Lower leg skin (tissue), 4 donors: ENCODE results near the gene ST14. TPM values are rescaled to one million over a fixed set of nuclear protein-coding genes. Genes with fewer than 3 reads are reported as not detected.

Experiments
- DNase-seq, 2 donors: peaks; one replicate each; pipeline ENCODE4 v3.0.0-alpha.2; 2019; ENCODE audit warnings: low spot score in 2 of 2
- H3K4me3 ChIP-seq: fragments of 200-600 bp; sonication (generic); 2 replicates; pipeline ENCODE4 v1.5.1; 2017; ENCODE audit warnings: mild to moderate bottlenecking, low read depth; ENCODE audit not compliant: poor library complexity, severe bottlenecking
- POLR2A ChIP-seq, 2 donors: fragments of 450-650 bp; IDR thresholded peaks; one replicate each; pipeline ENCODE4 v1.6.1; 2016 to 2017; ENCODE audit warnings: antibody characterized with exemption in 2 of 2, mild to moderate bottlenecking in 1 of 2, moderate library complexity in 1 of 2
- WGBS, 2 donors: methylation state at CpG; one replicate each; pipeline ENCODE4 v1.1.5; 2018; 5-methylcytosine and 5-hydroxymethylcytosine counted together
- intact Hi-C: fragments of 100-400 bp; cut with DNase I; formaldehyde crosslinking; loops from one replicate; pipeline ENCODE4 v1.15.0; 2023; ENCODE audit warnings: low total_unique reads
- total RNA-seq, 4 donors: library from RNA; depleted of rRNA; stranded (reverse); fragments of >200 nt; gene quantifications; one replicate each; pipeline ENCODE4 v1.1.0, GENCODE V29; 2016
- TF ChIP-seq, protein P1 (sequence below), 3 donors: fragments of 450-650 bp; IDR thresholded peaks; one replicate each; pipeline ENCODE4 v1.5.1; 2016; ENCODE audit warnings: antibody characterized with exemption in 3 of 3, mild to moderate bottlenecking in 3 of 3, moderate library complexity in 2 of 3

ST14 gene
- total RNA-seq, 4 donors from 2014 or later = 75.4 to 107 (median 87.1) TPM

DNA sequence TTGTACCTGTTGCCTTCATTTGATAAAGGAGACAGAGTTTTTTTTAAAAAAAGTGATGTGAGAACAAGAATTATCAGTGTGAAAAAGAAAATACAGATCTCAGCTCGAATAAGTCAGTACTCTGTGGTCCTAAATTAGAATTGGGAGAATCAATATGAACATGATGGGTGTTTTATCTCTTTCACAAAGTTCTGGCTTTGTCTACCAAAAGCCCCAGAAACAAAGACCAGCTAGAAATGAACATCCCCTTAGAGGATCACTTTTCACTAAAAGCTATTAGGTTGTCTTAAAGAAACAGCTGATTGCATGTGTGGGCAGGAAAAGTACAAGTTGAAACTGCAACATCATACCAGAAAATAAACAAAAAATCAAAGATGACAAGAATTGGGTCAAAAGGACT is 8.4 kb upstream of the ST14 start:
- no peak overlapping the region for H3K4me3 ChIP-seq
- TF ChIP-seq, protein P1, sequence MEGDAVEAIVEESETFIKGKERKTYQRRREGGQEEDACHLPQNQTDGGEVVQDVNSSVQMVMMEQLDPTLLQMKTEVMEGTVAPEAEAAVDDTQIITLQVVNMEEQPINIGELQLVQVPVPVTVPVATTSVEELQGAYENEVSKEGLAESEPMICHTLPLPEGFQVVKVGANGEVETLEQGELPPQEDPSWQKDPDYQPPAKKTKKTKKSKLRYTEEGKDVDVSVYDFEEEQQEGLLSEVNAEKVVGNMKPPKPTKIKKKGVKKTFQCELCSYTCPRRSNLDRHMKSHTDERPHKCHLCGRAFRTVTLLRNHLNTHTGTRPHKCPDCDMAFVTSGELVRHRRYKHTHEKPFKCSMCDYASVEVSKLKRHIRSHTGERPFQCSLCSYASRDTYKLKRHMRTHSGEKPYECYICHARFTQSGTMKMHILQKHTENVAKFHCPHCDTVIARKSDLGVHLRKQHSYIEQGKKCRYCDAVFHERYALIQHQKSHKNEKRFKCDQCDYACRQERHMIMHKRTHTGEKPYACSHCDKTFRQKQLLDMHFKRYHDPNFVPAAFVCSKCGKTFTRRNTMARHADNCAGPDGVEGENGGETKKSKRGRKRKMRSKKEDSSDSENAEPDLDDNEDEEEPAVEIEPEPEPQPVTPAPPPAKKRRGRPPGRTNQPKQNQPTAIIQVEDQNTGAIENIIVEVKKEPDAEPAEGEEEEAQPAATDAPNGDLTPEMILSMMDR (IDR thresholded peaks at IDR 0.05) = no peak
- TF ChIP-seq POLR2A (IDR thresholded peaks at IDR 0.05) = no peak
- intact Hi-C loops = loop anchor here (5.0 kb wide), 1 partner anchor 529 kb away; no protein-coding TSS in a partner anchor
- 87 to 93% methylated on average over 1 of the region's 1 CpG for WGBS, 2 donors
- no peak for DNase-seq

DNA sequence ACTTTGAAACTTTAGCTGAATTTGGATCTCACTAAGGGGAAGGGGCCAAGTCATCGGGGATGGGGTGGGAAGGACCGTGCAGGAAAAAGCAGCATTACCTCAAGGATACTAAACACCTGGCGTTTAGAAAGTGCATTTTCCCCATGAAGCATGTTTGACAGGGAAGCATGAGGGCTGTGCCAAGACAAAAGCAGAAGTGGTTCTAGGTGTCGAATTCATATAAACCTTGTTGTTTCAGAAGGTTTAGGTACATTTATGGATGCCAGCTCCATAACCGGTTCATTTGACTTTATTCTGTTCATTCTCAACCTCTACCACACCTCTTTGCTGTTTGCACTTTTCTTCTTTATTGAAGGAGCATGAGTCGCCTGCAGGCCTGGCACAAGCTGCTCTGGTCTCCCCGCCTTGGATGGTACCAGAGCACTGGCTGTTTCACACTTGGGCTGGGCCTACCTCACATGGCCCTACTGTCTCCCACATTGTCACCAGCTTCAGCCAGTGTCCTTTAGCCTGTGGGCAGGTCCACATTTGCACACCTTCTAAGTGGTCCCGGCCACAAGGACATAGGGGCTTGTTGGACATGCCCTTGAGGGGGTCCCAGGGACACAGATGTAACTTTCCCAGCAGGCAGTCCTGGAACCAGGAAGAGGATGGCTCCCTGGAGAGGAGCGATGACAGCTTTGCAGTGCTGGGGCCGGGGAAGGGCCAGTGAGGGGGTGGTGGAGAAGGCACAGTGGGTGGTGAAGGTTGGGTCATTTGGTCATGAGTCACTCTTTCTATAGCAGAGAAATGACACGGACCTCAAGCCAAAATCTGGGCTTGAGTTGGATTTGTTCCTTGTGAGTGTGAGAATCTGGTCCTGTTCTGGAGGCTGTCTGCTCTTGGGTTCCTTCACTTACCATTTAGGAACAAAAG is 3.2 kb upstream of the ST14 start:
- no peak for DNase-seq
- no peak overlapping the region for H3K4me3 ChIP-seq
- no peak for TF ChIP-seq POLR2A (IDR thresholded peaks at IDR 0.05)
- TF ChIP-seq, protein P1 (IDR thresholded peaks at IDR 0.05) = no peak
- 55 to 63% methylated on average over 11 of the region's 11 CpGs for WGBS, 2 donors
- intact Hi-C loops = no loop called here

DNA sequence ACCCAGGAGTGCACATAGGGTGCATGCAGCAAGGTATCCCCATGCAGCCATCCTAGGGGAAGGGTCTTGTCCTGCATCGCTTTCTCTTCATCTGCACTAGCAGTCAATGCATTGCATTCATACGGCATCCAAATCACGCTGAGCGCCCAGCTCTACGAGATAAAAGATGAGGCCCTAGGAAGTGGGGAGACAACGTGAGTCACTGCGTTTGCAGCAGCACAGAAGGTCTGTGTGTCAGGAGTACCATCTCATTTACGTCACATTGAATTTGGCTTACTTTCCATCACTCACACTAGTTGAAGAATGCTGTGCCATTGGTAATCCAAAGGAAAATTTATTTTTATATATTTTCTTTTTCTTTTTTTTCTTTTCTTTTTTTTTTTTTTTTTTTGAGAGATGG is 2.5 kb upstream of the ST14 start:
- 89 to 91% methylated on average over 8 of the region's 8 CpGs for WGBS, 2 donors
- H3K4me3 ChIP-seq = no peak overlapping the region
- intact Hi-C loops = no loop called here
- no peak for DNase-seq
- TF ChIP-seq, protein P1 (IDR thresholded peaks at IDR 0.05) = no peak
- TF ChIP-seq POLR2A (IDR thresholded peaks at IDR 0.05) = no peak

DNA sequence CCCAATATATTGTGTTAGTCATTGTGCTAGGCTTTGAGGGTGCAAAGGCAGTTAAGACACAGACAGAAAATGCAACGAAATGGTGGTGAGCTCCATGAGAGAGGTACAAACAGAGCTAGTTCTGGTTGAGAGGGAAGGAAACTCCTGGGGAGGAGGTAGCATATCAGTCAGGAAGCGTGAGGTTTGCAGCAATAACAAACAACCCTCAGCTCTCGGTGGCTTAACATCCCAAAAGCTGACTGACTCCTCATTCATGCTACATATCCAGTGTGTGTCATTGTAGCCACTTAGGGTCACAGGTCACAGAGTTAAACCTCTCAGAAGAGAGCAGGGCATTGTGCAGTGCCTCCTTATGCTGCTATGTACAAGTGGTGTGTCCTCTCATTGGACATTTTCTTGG is 1.7 kb upstream of the ST14 start:
- intact Hi-C loops = no loop called here
- DNase-seq = no peak
- 85 to 90% methylated on average over 3 of the region's 3 CpGs for WGBS, 2 donors
- H3K4me3 ChIP-seq = no peak overlapping the region
- TF ChIP-seq, protein P1 (IDR thresholded peaks at IDR 0.05) = no peak

DNA sequence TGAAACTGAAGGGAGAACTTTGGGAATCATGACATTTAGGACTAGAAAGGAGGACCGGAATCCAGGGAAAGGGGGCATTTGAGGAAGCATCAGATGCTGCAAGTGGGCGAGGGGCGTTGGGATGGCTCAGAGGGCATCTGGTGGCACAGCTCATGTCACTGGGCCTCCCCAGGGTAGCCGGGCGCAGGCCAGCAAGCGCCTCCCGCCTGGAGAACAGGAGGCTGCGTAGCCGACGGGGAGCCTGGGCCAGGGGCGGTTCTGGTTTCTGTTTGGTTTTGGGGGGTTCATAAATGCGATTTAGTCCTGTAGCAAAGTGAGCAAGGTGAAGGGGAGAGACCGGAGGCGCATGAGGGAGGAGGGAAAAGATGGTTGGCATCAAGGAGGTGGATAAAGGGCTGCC is 443 bp upstream of the ST14 start:
- 71 to 74% methylated on average over 14 of the region's 14 CpGs for WGBS, 2 donors
- no peak for DNase-seq
- H3K4me3 ChIP-seq = no peak overlapping the region
- intact Hi-C loops = no loop called here
- TF ChIP-seq, protein P1 (IDR thresholded peaks at IDR 0.05) = no peak
- no peak for TF ChIP-seq POLR2A (IDR thresholded peaks at IDR 0.05)
